Measurements from ENCODE around the gene ACSM5. TPM values are rescaled to one million over a fixed set of nuclear protein-coding genes. Genes with fewer than 3 reads are reported as not detected.

Gene ACSM5
- total and polyA plus RNA-seq, 4 experiments from 2014 or later: not detected

- CTCF ChIA-PET (ENCODE audit: partially characterized antibody): interaction anchor here (7.3 kb wide), 1 partner anchor 473 kb away, joined by 60 read pairs; no protein-coding TSS in a partner anchor
- H3K9me3 ChIP-seq (ENCODE audit: control insufficient read depth in 1 of 2, low read length in 2 of 2): no peaks in the 10 kb centered on the region
- Mint-ChIP-seq H3K9me3 (no peaks in the 10 kb centered on the region), H3K4me3 (no peak overlapping the region), H3K4me1 (peaks cover 0 to 4% (median 2%) of the 10 kb centered on the region in 4 donors), H3K27ac (no peak overlapping the region), H3K27me3 (peaks cover 5 to 7% of the 10 kb centered on the region in 2 donors), H3K36me3 (no peaks in the 10 kb centered on the region)
- H3K4me3 ChIP-seq (ENCODE audit: low read length in 2 of 2): no peak overlapping the region
- DNase-seq: no peak
- no peaks in the 10 kb centered on the region for H3K36me3 ChIP-seq (ENCODE audit: insufficient read depth, low read length)
- no peaks in the 10 kb centered on the region for H3K4me1 ChIP-seq (ENCODE audit: insufficient read depth, low read length)
- intact Hi-C loops (cut with micrococcal nuclease): no loop called here
- POLR2A ChIA-PET (ENCODE audit: partially characterized antibody): no interaction called here
- no peak overlapping the region for H3K27ac ChIP-seq (ENCODE audit: low read depth, low read length)
- no peaks in the 10 kb centered on the region for H3K27me3 ChIP-seq (ENCODE audit: insufficient read depth, low read length)
Observed at GRCh38 chr16:20380782-20381181, 28.6 kb upstream of the ACSM5 start.

GRCh38 chr16:20382202-20382948 lies 27.0 kb upstream of the ACSM5 start:
- Histone ChIP-seq H3K4me1 (ENCODE audit: insufficient read depth, low read length) (no peaks in the 10 kb centered on the region), H3K9me3 (ENCODE audit: control insufficient read depth in 1 of 2, low read length in 2 of 2) (no peaks in the 10 kb centered on the region), H3K27me3 (ENCODE audit: insufficient read depth, low read length) (no peaks in the 10 kb centered on the region), H3K4me3 (ENCODE audit: low read length in 2 of 2) (no peak overlapping the region), H3K27ac (ENCODE audit: low read depth, low read length) (no peak overlapping the region), H3K36me3 (ENCODE audit: insufficient read depth, low read length) (no peaks in the 10 kb centered on the region)
- ChIA-PET POLR2A (ENCODE audit: partially characterized antibody) (no interaction called here), CTCF (ENCODE audit: partially characterized antibody) (interaction anchor here (1.6 to 7.3 kb wide), 3 partner anchors 8 to 474 kb away, joined by 3 to 60 read pairs (median 60); no protein-coding TSS in a partner anchor)
- intact Hi-C loops (cut with micrococcal nuclease): no loop called here
- no peak overlapping the region for H3K27ac Mint-ChIP-seq
- no peaks in the 10 kb centered on the region for H3K9me3 Mint-ChIP-seq
- H3K36me3 Mint-ChIP-seq: no peaks in the 10 kb centered on the region
- no peak overlapping the region for H3K4me3 Mint-ChIP-seq
- H3K4me1 Mint-ChIP-seq: peaks cover 0 to 4% (median 2%) of the 10 kb centered on the region in 4 donors
- DNase-seq: no peak
- H3K27me3 Mint-ChIP-seq: peaks cover 9 to 13% of the 10 kb centered on the region in 2 donors

- Mint-ChIP-seq H3K4me3 (no peak overlapping the region), H3K36me3 (no peaks in the 10 kb centered on the region), H3K27me3 (peaks cover 10 to 12% of the 10 kb centered on the region in 2 donors), H3K4me1 (peaks cover 0 to 4% (median 2%) of the 10 kb centered on the region in 4 donors), H3K9me3 (no peaks in the 10 kb centered on the region), H3K27ac (no peak overlapping the region)
- Histone ChIP-seq H3K27ac (ENCODE audit: low read depth, low read length) (no peak overlapping the region), H3K36me3 (ENCODE audit: insufficient read depth, low read length) (no peaks in the 10 kb centered on the region), H3K4me3 (ENCODE audit: low read length in 2 of 2) (no peak overlapping the region), H3K4me1 (ENCODE audit: insufficient read depth, low read length) (no peaks in the 10 kb centered on the region), H3K27me3 (ENCODE audit: insufficient read depth, low read length) (no peaks in the 10 kb centered on the region), H3K9me3 (ENCODE audit: control insufficient read depth in 1 of 2, low read length in 2 of 2) (no peaks in the 10 kb centered on the region)
- ChIA-PET CTCF (ENCODE audit: partially characterized antibody) (interaction anchor here (0.8 to 7.3 kb wide), 6 partner anchors 9 to 475 kb away, joined by 3 to 60 read pairs (median 26); no protein-coding TSS in a partner anchor), POLR2A (ENCODE audit: partially characterized antibody) (no interaction called here)
- peak in 4 of 5 donors; percentile 23 to 40 (median 30) for DNase-seq
- intact Hi-C loops (cut with micrococcal nuclease): loop anchor here (2.0 kb wide), 1 partner anchor 825 kb away; no protein-coding TSS in a partner anchor
Observed at GRCh38 chr16:20383106-20384029, 26.0 kb upstream of the ACSM5 start.

- H3K4me3 ChIP-seq (ENCODE audit: low read length in 2 of 2): no peak overlapping the region
- H3K4me1 ChIP-seq (ENCODE audit: insufficient read depth, low read length): no peaks in the 10 kb centered on the region
- no peaks in the 10 kb centered on the region for H3K9me3 ChIP-seq (ENCODE audit: control insufficient read depth in 1 of 2, low read length in 2 of 2)
- peak in 4 of 5 donors; percentile 19 to 35 (median 23) for DNase-seq
- ChIA-PET CTCF (ENCODE audit: partially characterized antibody) (interaction anchor here (0.6 to 7.3 kb wide), 9 partner anchors 9 to 802 kb away, joined by 3 to 60 read pairs (median 5); no protein-coding TSS in a partner anchor), POLR2A (ENCODE audit: partially characterized antibody) (no interaction called here)
- no peaks in the 10 kb centered on the region for H3K9me3 Mint-ChIP-seq
- intact Hi-C loops (cut with micrococcal nuclease): loop anchor here (1.0 to 2.0 kb wide), 2 partner anchors 479 to 827 kb away; no protein-coding TSS in a partner anchor
- no peak overlapping the region for H3K27ac Mint-ChIP-seq
- H3K27me3 ChIP-seq (ENCODE audit: insufficient read depth, low read length): no peaks in the 10 kb centered on the region
- H3K36me3 Mint-ChIP-seq: no peaks in the 10 kb centered on the region
- H3K27ac ChIP-seq (ENCODE audit: low read depth, low read length): no peak overlapping the region
- H3K27me3 Mint-ChIP-seq: peaks cover 8% of the 10 kb centered on the region in 2 donors
- no peaks in the 10 kb centered on the region for H3K36me3 ChIP-seq (ENCODE audit: insufficient read depth, low read length)
- H3K4me3 Mint-ChIP-seq: no peak overlapping the region
- H3K4me1 Mint-ChIP-seq: peaks cover 0 to 4% (median 2%) of the 10 kb centered on the region in 4 donors
Observed at GRCh38 chr16:20385844-20386832, 23.2 kb upstream of the ACSM5 start.

- Histone ChIP-seq H3K27me3 (ENCODE audit: insufficient read depth, low read length) (no peaks in the 10 kb centered on the region), H3K4me3 (ENCODE audit: low read length in 2 of 2) (no peak overlapping the region), H3K27ac (ENCODE audit: low read depth, low read length) (no peak overlapping the region), H3K4me1 (ENCODE audit: insufficient read depth, low read length) (no peaks in the 10 kb centered on the region), H3K9me3 (ENCODE audit: control insufficient read depth in 1 of 2, low read length in 2 of 2) (no peaks in the 10 kb centered on the region), H3K36me3 (ENCODE audit: insufficient read depth, low read length) (no peaks in the 10 kb centered on the region)
- CTCF ChIA-PET (ENCODE audit: partially characterized antibody): no interaction called here
- Mint-ChIP-seq H3K27ac (no peak overlapping the region), H3K9me3 (no peaks in the 10 kb centered on the region), H3K4me3 (no peak overlapping the region), H3K4me1 (peaks cover 0 to 4% (median 2%) of the 10 kb centered on the region in 4 donors), H3K36me3 (no peaks in the 10 kb centered on the region), H3K27me3 (peaks cover 8% of the 10 kb centered on the region in 2 donors)
- DNase-seq: no peak
- POLR2A ChIA-PET (ENCODE audit: partially characterized antibody): no interaction called here
- intact Hi-C loops (cut with micrococcal nuclease): no loop called here
Observed at GRCh38 chr16:20387978-20388377, 21.4 kb upstream of the ACSM5 start.

- no peaks in the 10 kb centered on the region for H3K4me1 Mint-ChIP-seq
- POLR2A ChIA-PET (ENCODE audit: partially characterized antibody): no interaction called here
- no peaks in the 10 kb centered on the region for H3K9me3 ChIP-seq (ENCODE audit: control insufficient read depth in 1 of 2, low read length in 2 of 2)
- H3K27me3 ChIP-seq (ENCODE audit: insufficient read depth, low read length): no peaks in the 10 kb centered on the region
- intact Hi-C loops (cut with micrococcal nuclease): no loop called here
- H3K36me3 ChIP-seq (ENCODE audit: insufficient read depth, low read length): no peaks in the 10 kb centered on the region
- H3K27me3 Mint-ChIP-seq: peaks cover 8% of the 10 kb centered on the region in 2 donors
- H3K27ac ChIP-seq (ENCODE audit: low read depth, low read length): no peak overlapping the region
- H3K27ac Mint-ChIP-seq: no peak overlapping the region
- no peaks in the 10 kb centered on the region for H3K4me1 ChIP-seq (ENCODE audit: insufficient read depth, low read length)
- CTCF ChIA-PET (ENCODE audit: partially characterized antibody): no interaction called here
- H3K4me3 Mint-ChIP-seq: no peak overlapping the region
- no peak for DNase-seq
- no peak overlapping the region for H3K4me3 ChIP-seq (ENCODE audit: low read length in 2 of 2)
- no peaks in the 10 kb centered on the region for H3K9me3 Mint-ChIP-seq
- H3K36me3 Mint-ChIP-seq: no peaks in the 10 kb centered on the region
Observed at GRCh38 chr16:20388854-20389253, 20.5 kb upstream of the ACSM5 start.

All from CD4-positive, alpha-beta memory T cell (primary cell).